Naive B cell (primary cell): Measurements from ENCODE around the gene KIF1A. TPM values are rescaled to one million over a fixed set of nuclear protein-coding genes. Genes with fewer than 3 reads are reported as not detected.
A peak's percentile ranks its signal among the peaks of the same experiment; 100 is the strongest.
"Not testable (repeated sequence)": the region's sequence is repeated elsewhere in the genome, so short reads cannot be mapped to it uniquely, and the experiment has no call there.

Experiments
- ATAC-seq, 2 donors: fragments of 150-1000 bp; cut with Tn5 transposase; 2 replicates each; pipeline ENCODE4 v1.10.0; 2021; ENCODE audit warnings: low read depth in 2 of 2, mild to moderate bottlenecking in 2 of 2, moderate library complexity in 2 of 2
- DNase-seq: peaks from one replicate; pipeline ENCODE4 v3.0.0; 2022
- H3K27ac Mint-ChIP-seq, 6 donors: one replicate each; pipeline ENCODE4 v1.8.0; 2020 to 2022; ENCODE audit warnings: mild to moderate bottlenecking in 6 of 6, mixed read lengths in 6 of 6, moderate library complexity in 5 of 6, inconsistent platforms in 2 of 6
- H3K27me3 Mint-ChIP-seq, 3 donors: one replicate each; pipeline ENCODE4 v1.8.0; 2021 to 2022; ENCODE audit warnings: mixed read lengths in 3 of 3, mild to moderate bottlenecking in 1 of 3
- H3K36me3 Mint-ChIP-seq, 2 donors: one replicate each; pipeline ENCODE4 v1.8.0; 2020 to 2022; ENCODE audit warnings: mixed read lengths in 2 of 2, inconsistent platforms in 1 of 2, mild to moderate bottlenecking in 1 of 2
- H3K4me1 Mint-ChIP-seq, 3 donors: one replicate each; pipeline ENCODE4 v1.8.0; 2020 to 2022; ENCODE audit warnings: mixed read lengths in 3 of 3, inconsistent platforms in 1 of 3, mild to moderate bottlenecking in 1 of 3, moderate library complexity in 1 of 3
- H3K4me3 Mint-ChIP-seq, 8 donors: one replicate each; pipeline ENCODE4 v1.8.0; 2020 to 2022; ENCODE audit warnings: mild to moderate bottlenecking in 8 of 8, mixed read lengths in 8 of 8, moderate library complexity in 8 of 8, inconsistent platforms in 2 of 8
- H3K9me3 Mint-ChIP-seq, 7 donors: one replicate each; pipeline ENCODE4 v1.8.0; 2020 to 2022; ENCODE audit warnings: mixed read lengths in 7 of 7, mild to moderate bottlenecking in 5 of 7, inconsistent platforms in 2 of 7, moderate library complexity in 1 of 7
- polyA plus RNA-seq, 6 donors: library from polyadenylated mRNA; unstranded; fragments of 300-500 nt; fragmentation: Illumina TruSeq; gene quantifications; one replicate each; pipeline ENCODE4 v1.2.3, GENCODE V29; 2021; ENCODE audit warnings: low read depth in 6 of 6

KIF1A gene
- polyA plus RNA-seq, 6 donors from 2014 or later: not detected

DNA sequence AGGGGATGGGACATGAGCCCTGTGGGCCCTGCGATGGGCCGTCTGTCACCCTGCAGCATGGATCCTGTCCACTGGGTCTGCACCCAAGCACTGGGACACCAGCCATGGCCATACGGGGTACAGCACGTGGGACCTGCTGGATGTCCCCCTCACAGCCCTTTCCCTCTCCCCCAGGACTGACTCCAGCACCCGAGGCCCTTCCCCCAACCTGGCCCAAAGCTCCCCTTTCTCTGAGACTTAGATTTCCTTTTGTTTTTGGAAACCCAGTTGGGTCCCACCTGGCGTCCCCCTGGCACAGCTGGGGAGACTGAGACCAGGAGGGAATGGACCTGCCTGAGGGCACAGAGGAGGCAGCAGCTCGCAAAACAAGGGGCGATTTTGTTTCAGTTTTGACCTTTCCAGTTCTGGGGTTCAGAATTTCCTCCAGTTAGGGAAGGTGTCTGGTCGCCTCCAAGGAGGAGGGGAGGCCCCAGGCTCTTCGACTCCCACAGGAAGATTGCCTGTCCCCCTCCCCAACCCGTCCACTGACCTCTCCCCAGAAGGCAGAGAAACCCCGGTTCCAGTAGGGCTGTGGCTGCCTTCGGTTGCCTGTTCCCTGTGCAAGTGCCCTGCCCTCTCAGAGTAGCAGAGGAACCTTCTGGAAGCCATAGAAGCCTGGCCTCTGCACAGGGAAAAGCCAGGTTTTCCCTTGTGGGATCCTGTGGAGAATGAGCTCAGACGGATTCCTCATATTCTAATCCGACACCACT lies 135.9 kb downstream of the KIF1A start:
- H3K27me3 Mint-ChIP-seq, ATAC-seq, H3K9me3 Mint-ChIP-seq, DNase-seq, H3K36me3 Mint-ChIP-seq: not testable (repeated sequence)
- Mint-ChIP-seq H3K4me1 (peaks cover 0 to 11% (median 4%) of the 10 kb centered on the region in 3 donors), H3K4me3 (peak overlapping the region in 7 of 8 donors; percentile 21 to 80 (median 58)), H3K27ac (peak overlapping the region in 1 of 6 donors; percentile 76)

DNA sequence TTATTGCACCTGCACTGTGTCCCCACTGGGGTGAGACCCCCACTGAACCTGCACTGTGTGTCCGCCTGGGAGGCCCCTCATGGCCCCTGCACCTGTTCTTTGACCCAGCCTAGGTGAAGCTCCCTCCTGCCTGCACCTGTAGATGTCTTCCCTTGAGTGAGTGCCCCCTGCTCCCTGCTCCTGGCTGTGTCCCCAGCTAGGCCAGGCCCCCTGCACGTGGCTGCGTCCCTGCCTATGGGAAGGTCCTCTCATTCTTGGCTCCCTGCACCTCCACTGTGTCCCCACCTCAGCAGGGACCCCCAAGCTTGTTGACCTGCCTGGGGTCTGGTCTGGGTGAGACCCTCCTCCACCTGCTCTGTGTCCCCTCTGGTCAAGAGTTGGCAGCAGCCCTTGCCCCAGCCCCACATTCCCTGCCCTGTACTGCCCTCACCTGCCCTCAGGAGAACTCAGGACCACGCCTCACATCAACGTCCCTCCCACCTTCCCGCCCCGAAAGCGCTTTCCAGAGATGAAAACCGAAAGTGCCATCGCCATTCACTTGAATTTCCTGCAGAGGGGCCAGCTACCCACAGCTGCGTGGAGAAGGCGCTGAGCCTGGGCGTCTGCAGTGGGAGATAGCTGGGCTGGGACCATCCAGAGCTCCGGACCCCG lies 136.6 kb downstream of the KIF1A start:
- DNase-seq, H3K27me3 Mint-ChIP-seq, H3K27ac Mint-ChIP-seq, H3K36me3 Mint-ChIP-seq, H3K9me3 Mint-ChIP-seq: not testable (repeated sequence)
- H3K4me3 Mint-ChIP-seq: peak overlapping the region in 4 of 8 donors; percentile 9 to 78 (median 44)
- H3K4me1 Mint-ChIP-seq: peaks cover 0 to 11% (median 4%) of the 10 kb centered on the region in 3 donors
- ATAC-seq: peak in 1 of 2 donors; percentile 21

DNA sequence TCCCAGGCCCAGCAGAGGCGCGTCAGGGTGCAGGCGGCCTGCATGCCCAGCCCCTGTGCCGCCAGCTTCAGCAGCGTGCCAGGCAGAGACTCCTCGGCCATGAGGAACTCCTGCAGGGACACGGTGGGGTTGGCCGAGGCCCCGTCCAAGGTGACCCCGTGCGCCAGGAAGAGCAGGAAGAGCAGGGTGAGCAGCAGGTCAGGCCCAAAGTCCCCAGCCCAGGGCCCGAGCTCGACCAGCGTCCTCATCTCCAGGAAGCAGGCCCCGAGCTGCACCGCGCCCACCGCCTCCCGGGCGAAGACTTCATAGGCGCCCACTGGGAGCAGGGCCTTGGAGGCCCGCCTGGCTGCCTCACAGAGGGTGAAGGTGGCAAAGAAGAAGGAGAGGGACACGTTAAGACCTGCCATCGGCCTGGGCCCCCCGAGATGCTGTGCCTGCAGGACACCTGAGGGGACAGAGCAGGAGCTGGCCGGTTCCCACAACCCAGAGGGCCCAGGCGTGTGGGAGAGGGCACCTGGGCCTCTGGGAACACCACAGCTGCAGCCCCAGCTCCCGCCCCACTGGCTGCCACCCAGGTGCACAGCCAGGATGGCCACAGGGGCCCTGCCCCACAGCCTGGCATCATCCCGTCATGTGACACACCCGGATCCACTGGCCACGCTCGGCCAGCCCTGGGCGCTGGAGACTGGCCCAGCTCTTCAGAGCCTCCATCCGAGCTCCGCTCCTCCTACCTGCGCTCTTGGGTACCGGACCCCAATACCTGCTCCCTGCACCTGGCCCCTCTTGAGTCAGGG lies 137.4 kb downstream of the KIF1A start, which contains the start of gene AQP12B:
Gene AQP12B (minus strand): TSS at position 455 of the 794 bp plus-strand sequence. CDS start 48 bp downstream, at position 407.
- not testable (repeated sequence) for H3K27me3 Mint-ChIP-seq, H3K27ac Mint-ChIP-seq, DNase-seq, H3K36me3 Mint-ChIP-seq, H3K9me3 Mint-ChIP-seq, ATAC-seq
- Mint-ChIP-seq H3K4me3 (peak within 1 kb of the TSS in 3 of 8 donors; percentile 9 to 78 (median 30)), H3K4me1 (peaks cover 0 to 11% (median 4%) of the 10 kb centered on the region in 3 donors)

DNA sequence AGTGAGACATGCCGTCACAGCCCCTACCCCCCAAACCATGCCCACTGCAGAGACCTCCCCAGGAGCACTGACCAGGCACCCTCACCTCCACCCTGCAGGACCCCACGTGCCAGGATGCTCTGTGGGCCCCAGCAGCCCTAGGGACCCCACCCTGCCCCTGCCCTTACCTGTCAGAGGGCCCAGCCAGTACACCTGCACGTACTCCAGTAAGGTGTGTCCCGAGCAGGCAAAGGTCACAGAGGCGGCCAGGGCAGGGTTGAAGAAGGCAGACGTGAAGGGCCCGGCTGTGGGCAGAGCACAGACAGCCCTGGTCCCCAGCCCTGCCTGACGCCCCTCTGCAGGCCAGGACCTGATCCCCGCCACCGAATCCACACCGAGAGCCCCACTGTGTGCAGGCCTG lies 139.8 kb downstream of the KIF1A start:
- not testable (repeated sequence) for ATAC-seq, DNase-seq, H3K36me3 Mint-ChIP-seq, H3K4me3 Mint-ChIP-seq, H3K27me3 Mint-ChIP-seq, H3K9me3 Mint-ChIP-seq, H3K27ac Mint-ChIP-seq
- peaks cover 0 to 11% (median 4%) of the 10 kb centered on the region in 3 donors for H3K4me1 Mint-ChIP-seq

DNA sequence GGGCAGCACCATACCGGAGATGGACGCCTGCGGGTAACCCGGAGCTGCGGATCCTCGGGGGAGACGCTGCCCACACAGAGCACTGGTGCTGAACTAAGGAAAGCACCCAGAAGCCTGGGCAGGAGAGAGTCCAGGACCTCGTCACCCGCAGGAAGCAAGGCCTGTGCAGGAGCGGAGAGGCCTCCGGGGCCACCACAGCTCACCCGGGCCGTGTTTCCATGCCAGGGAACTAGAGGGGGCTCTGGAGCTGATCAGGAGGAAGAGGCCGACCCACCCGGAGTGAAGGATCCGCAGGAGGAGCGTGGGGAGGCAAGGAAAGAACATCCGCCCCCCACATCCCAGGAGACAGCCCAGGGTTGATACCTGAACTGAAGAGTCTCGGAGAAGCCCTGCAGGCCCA lies 141.1 kb downstream of the KIF1A start:
- not testable (repeated sequence) for H3K27me3 Mint-ChIP-seq, H3K9me3 Mint-ChIP-seq, H3K27ac Mint-ChIP-seq, ATAC-seq, DNase-seq, H3K36me3 Mint-ChIP-seq, H3K4me1 Mint-ChIP-seq, H3K4me3 Mint-ChIP-seq

DNA sequence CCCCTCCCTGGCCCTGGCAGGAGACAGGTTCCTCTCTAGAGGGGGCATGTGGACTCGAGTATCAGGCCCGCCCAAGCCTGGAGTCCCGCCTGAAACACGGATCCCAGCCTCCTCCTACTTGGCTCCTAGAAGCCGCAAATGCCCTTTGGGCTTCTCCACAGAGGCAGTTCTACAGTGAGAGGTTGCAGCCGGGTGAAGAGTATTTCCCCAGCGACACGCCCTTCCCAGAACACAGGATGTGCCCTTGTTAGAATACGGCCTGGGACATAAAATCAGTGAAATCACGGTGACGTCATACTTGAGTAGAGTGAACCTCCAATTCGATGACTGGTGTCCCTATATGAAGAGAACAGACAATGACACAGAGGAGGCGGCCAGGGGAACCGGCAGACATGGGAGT lies 142.0 kb downstream of the KIF1A start:
- H3K4me1 Mint-ChIP-seq, H3K27ac Mint-ChIP-seq, H3K4me3 Mint-ChIP-seq, DNase-seq, ATAC-seq, H3K27me3 Mint-ChIP-seq, H3K9me3 Mint-ChIP-seq, H3K36me3 Mint-ChIP-seq: not testable (repeated sequence)

DNA sequence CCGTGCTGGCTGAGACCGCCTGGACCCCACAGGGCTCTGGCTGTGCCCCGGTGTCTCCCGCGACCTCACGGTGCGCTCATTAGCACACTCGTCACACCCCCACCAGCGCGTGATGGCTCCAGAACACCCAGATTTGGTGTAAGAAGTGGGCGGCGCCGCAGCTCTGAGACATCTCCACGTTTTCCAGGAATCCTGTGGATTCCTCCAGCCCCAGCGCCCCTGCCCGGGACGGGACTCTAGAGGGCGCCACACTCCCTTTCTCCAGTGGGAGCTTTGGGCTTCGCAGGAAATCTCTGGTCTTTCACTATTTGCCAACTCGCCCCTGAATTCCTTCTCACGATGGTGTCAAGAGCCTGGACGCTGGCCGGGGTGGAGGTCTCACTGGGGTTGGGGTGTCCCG lies 144.7 kb downstream of the KIF1A start:
- ATAC-seq, DNase-seq, H3K4me1 Mint-ChIP-seq, H3K4me3 Mint-ChIP-seq, H3K9me3 Mint-ChIP-seq, H3K36me3 Mint-ChIP-seq, H3K27ac Mint-ChIP-seq: not testable (repeated sequence)
- peaks cover 9 to 22% (median 18%) of the 10 kb centered on the region in 3 donors for H3K27me3 Mint-ChIP-seq

DNA sequence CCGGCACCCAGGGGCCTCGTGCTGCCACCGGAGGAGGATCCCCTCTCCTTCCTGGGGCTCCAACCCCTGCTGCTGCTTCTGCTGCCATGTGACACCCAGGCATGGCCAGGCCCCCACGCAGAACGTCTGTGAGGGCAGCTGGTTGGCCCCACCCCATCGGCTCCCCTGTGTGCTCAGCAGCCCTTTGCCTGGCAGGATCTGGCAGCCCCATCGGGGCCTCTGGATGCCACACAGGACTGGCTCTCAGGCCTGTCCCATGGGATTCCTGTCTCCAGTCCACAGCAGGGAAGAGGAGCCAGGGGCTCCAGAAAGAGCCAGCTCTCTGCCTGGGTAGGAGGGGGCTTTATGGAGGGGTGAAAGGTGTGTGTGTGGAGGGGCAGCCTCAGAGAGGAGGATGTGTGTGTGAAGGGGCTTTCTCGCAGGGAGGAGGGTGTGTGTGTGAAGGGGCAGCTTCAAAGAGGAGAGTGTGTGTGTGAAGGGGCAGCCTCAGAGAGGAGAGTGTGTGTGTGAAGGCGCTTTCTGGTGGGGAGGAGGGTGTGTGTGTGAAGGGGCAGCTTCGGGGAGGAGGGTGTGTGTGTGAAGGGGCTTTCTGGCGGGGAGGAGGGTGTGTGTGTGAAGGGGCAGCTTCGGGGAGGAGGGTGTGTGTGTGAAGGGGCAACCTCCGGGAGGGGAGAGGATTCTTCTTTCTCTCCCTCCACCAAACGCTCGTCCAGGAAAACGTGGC lies 145.4 kb downstream of the KIF1A start:
- not testable (repeated sequence) for H3K36me3 Mint-ChIP-seq, H3K4me1 Mint-ChIP-seq, H3K4me3 Mint-ChIP-seq, H3K9me3 Mint-ChIP-seq, DNase-seq, H3K27ac Mint-ChIP-seq, ATAC-seq
- peaks cover 12 to 25% (median 25%) of the 10 kb centered on the region in 3 donors for H3K27me3 Mint-ChIP-seq

DNA sequence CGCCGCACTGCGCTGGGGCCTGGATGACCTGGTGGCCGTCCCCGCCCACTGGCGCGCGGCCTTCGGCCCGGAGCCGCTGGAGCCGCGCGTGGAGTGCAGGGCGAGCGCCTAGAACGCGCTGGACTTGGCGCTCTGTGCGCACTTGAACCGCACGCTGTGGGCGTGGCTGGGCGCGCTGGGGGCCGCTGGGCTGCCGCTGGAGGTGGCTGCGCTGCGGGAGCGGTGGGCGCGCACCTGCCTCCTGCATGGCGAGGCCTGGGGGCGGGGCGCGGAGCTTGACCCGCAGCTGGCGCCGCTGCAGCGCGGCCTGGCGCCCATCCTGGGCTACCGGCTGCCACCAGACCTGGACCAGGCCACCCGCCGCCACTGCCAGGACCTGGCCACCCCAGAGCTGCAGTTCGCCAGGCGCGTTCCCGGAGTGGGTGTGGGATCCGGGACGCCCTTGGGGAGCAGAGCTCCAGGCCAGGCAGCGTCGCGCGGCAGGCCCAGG lies 147.3 kb downstream of the KIF1A start:
- peaks cover 0 to 1% (median 0%) of the 10 kb centered on the region in 7 donors for H3K9me3 Mint-ChIP-seq
- peaks cover 15 to 36% (median 36%) of the 10 kb centered on the region in 3 donors for H3K27me3 Mint-ChIP-seq
- ATAC-seq (no peak), DNase-seq (no peak)
- no peaks in the 10 kb centered on the region for H3K36me3 Mint-ChIP-seq
- peaks cover 0 to 2% (median 0%) of the 10 kb centered on the region in 3 donors for H3K4me1 Mint-ChIP-seq
- H3K4me3 Mint-ChIP-seq: no peak overlapping the region
- H3K27ac Mint-ChIP-seq: no peak overlapping the region

DNA sequence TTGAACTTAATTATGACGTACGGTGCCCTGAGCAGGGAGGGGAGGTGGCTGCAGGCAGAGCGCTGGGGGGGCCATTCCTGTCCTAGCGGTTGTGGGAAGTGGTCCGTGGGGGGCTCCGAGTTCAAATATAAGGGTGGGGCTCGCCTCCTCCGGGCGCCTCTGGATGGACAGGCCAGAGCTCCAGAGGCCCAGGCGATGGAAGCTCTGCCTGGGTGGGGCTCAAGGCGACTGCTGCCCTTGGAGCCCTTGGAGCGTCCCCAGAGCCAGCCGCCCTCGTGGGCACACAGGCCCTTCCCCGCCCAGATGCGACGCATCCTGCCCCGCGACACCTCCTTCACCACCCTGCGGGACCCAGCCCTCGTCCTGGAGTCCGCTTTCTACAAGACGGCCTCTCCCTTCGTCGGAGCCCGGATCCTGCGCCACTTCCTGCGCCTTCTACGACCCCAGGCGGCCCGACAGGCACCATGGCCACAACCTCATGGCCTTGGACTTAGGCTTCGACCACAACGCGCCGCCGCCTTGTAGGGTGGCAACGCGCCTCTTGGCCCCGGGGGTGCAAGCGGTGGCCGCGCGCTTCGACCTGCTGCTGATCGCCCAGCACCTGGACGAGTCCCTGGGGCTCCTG lies 147.8 kb downstream of the KIF1A start:
- H3K27me3 Mint-ChIP-seq: peaks cover 15 to 42% (median 42%) of the 10 kb centered on the region in 3 donors
- DNase-seq: no peak
- peaks cover 0 to 2% (median 0%) of the 10 kb centered on the region in 3 donors for H3K4me1 Mint-ChIP-seq
- H3K36me3 Mint-ChIP-seq: no peaks in the 10 kb centered on the region
- peaks cover 0 to 1% (median 0%) of the 10 kb centered on the region in 7 donors for H3K9me3 Mint-ChIP-seq
- ATAC-seq: no peak
- no peak overlapping the region for H3K4me3 Mint-ChIP-seq
- no peak overlapping the region for H3K27ac Mint-ChIP-seq

DNA sequence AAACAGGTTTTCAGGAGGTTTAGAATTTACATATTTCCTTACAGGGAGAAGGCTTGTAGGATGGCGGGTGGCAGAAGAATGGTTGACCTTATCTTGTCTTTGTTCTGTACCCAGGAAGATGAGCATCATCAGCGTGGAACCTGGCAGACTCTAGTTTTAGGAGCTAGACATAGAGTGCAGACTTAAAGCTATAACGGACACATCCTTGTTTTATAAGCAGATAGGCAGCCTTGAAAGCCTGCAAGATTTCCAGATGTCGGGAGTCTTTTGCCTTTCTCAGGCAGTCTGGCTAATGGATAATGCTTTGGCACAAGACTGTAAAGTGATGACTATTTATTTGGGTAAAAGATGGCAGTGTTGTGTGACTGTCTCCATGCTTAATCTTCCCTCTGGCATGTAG lies 149.1 kb downstream of the KIF1A start:
- peaks cover 0 to 10% (median 4%) of the 10 kb centered on the region in 7 donors for H3K9me3 Mint-ChIP-seq
- H3K4me1 Mint-ChIP-seq: peaks cover 0 to 2% (median 0%) of the 10 kb centered on the region in 3 donors
- peaks cover 15 to 53% (median 52%) of the 10 kb centered on the region in 3 donors for H3K27me3 Mint-ChIP-seq
- H3K27ac Mint-ChIP-seq: no peak overlapping the region
- DNase-seq (no peak), ATAC-seq (no peak)
- no peak overlapping the region for H3K4me3 Mint-ChIP-seq
- H3K36me3 Mint-ChIP-seq: no peaks in the 10 kb centered on the region

DNA sequence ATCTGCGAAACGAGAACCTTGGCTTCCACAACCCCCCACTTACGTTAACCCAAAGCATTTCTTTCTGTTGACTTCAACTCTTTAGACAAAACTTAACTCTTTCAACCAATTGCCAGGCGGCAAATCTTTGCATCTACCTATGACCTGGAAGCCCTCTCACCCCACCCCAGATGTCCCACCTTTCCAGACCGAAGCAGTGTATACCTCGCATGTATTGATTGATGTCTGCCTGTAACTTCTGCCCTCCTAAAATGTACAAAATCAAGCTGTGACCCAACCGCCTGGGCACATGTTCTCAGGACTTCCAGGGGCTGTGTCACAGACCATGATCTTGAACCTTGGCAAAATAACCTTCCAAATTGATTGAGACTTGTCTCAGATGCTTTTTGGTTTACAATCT lies 149.6 kb downstream of the KIF1A start:
- no peak overlapping the region for H3K27ac Mint-ChIP-seq
- ATAC-seq (no peak), DNase-seq (no peak)
- no peak overlapping the region for H3K4me3 Mint-ChIP-seq
- no peaks in the 10 kb centered on the region for H3K36me3 Mint-ChIP-seq
- H3K27me3 Mint-ChIP-seq: peaks cover 15 to 57% (median 53%) of the 10 kb centered on the region in 3 donors
- H3K9me3 Mint-ChIP-seq: peaks cover 0 to 14% (median 7%) of the 10 kb centered on the region in 7 donors
- H3K4me1 Mint-ChIP-seq: peaks cover 0 to 2% (median 0%) of the 10 kb centered on the region in 3 donors
